GM19193 (cell line): ENCODE measurements around the gene PCMTD2.

ENCODE experiments used
- POLR2A ChIP-seq: IDR thresholded peaks from 4 replicates; pipeline ENCODE4 v1.6.1; 2011; ENCODE audit not compliant: insufficient read depth, insufficient read length; ENCODE audit errors: extremely low read depth

Gene PCMTD2

DNA sequence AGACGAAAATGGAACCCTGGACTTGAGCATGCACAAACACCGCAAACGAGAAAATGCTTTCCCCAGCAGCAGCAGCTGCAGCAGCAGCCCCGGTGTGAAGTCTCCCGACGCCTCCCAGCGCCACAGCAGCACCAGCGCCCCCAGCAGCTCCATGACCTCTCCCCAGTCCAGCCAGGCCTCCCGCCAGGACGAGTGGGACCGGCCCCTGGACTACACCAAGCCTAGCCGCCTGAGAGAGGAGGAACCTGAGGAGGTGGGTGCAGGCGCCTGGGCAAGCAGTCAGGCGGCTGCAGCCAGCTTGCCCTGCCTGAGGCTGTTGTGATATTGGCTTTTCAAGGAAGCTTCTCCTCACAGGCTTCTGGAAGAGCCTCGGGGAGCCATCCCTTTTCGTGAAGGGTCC is 35.8 kb upstream of the PCMTD2 start:
- no peak for TF ChIP-seq POLR2A

- no peak for TF ChIP-seq POLR2A
Observed at GRCh38 chr20:64220420-64220819, 35.1 kb upstream of the PCMTD2 start.

GRCh38 chr20:64220891-64221527 is 34.5 kb upstream of the PCMTD2 start:
- TF ChIP-seq POLR2A, result no peak

- no peak for TF ChIP-seq POLR2A
Observed at GRCh38 chr20:64222291-64222735, 33.2 kb upstream of the PCMTD2 start.

DNA sequence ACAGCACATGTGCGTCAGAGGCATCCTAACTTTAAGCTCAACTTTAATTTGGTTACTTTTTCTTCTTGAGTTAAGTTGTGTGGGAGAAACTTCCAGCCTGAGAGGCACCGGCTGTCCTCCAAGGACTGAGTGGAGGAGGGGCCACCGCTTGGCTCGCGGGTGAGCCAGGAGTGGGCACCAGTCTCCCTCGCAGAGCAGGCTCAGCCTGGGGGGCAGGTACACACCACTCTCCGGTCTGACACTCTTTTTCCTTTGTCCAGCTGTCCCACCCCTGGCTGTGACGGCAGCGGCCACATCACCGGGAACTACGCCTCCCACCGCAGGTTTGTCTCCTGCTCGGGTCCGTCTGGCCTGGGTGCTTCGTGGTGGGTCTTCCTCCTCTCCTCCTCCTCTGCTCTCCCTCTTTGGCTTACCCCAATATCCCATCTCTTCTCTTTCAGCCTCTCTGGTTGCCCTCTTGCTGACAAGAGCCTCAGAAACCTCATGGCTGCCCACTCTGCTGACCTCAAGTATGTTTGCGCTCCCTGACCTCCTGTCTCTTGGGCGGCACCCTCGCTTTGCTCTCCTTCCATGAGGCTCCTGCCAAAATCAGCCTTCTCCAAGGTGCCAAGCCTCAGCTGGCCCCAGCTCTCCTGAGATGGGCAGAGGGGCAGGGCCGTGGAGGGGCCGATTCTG is 32.6 kb upstream of the PCMTD2 start:
- TF ChIP-seq POLR2A, result no peak

DNA sequence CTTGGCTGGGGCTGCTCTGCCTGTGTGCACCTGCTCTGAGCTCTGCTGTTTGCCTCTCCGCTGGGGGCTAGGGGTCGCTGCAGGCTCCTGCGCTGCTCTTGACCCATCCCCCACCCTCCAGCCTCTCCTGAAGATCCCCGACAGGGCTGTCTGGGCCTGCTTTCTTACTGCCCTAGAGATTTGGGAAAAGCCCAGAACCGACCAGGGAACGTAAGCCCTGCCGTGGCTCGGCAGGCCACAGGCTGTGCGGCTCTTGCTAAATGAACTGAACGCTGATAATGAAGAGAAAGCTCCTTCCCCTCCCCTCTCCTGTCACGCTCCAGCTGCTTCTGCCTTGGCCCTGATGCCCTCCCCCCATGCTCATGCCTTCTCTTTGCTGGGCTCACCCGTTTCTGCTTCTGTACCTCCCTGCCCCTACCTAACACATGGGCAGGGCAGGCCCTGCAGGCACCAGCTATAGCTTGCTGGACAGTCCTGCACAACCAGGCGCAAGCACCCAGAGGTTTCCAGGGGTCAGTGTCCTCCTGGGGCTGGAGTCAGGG is 32.0 kb upstream of the PCMTD2 start:
- no peak for TF ChIP-seq POLR2A

DNA sequence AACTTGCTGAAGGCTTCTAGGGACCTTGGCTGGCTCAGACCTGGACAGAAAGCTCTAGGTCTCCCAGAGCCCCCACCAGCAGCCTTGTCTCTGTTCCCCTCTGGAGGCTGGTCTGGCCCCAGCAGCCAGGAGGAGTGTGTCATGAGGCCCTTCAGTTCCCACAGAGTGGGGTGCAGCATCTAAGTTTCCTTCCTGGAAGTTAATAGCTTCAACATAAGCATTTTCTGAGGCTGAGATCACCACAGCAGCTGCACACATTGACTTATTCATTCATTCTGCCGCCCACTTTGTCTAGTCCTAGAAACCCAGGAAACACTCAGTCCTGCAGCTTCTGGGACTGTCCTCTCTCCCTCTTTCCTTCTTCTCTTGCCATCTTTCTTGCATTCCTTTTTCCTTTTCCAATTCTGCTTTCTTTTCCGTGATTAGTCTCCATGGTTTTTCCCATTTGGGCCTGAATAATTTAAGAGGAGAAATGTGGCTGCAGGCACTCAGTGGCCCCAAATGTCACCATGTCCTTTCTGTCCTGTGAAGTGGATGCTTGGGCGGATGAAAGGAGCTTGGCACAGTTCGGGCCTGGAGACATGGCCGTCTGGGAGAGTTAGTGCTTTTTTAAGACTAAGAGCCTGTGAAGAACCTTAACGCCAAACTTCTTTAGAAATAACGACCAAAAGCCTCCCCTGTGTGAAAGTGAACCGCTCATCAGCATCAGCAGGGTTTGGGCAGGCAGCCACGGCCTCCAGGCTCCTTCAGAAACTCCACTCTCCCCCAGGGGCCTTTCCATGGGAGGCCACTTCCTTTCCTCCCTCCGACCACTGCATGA is 31.0 kb upstream of the PCMTD2 start:
- no peak for TF ChIP-seq POLR2A

DNA sequence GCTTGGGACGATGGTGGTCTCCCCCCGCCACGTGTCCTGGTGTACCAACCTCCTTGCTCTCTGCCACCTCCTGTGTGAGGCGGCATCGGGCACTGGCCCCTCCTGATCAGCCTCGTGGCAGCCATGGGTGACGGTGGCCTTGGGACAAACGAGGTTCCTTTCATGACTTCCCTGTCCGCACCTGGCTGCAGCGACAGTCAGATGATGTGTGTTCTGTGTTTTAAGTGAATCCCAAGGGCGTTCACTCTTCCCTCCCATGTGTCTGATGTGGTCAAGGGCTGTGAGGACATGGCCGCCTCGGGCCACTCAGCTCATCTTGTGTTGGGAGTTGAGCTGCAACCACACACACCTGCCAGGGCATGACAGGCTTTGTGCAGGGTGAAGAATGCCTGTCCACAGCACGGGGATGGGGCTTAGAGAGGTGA is 30.4 kb upstream of the PCMTD2 start:
- no peak for TF ChIP-seq POLR2A

DNA sequence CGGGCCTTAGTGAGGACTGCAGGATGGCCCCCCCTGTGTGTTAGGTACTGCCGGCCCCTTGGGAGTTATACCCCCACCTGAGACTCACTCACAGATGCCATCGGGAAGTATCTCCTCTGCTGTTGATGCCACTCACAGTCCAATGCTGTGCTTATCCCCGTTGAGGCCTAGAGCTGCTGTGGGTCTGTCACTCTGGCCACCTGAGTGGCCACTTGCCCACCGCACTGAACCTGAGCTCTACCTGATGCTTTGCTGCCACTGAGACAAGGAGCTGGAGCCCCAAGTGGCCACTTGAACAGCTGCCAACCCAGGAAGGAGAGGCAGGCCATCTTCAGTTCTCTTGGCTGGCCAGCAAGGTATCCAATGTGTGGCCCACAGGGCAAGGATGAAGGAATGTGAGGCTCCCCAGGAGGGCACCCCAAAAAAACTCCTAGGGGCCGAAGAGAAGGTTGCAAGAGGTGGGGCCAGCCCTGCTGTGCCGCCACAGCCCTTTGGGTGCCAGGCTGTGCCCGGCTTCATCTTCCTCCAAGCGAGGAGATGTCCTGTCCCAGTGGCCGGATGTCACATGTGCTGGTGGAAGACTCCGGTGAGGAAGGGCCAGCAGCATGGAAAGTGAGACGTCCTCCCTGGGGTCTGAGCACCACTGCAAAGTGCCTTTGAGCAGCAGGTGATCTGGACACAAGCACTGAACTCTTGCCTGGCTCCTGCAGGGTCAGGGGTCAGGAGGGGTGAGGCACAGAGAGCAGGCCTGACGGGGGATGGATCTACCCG is 29.5 kb upstream of the PCMTD2 start:
- TF ChIP-seq POLR2A, result no peak

GRCh38 chr20:64226686-64227580 is 28.6 kb upstream of the PCMTD2 start:
- no peak for TF ChIP-seq POLR2A

DNA sequence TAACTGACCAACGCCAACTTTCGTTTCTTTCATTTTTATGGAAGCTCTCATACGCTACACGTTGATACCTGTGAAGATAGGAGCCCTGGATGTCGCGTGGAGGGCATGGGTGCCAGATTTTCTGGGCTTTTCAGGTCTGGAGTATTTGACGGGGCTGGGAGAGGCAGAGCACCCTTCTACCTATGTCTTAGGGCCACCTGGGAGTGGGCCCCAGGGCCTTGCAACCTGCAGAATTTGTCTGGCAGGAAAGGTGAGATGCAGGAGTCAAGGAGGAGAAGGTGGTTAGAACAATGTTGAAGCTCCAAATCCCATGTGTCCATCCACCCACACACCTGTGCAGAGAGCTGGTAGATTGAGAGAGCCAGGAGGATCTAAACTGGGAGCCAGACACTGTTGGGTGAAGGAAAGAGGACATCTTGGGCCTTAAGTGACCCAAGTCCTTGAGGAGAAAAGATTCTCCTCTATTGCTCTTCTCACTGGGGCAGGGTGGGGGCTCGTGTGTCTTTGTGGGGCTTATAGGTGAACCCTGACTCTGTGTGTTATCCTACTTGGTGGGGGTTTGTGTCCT is 27.4 kb upstream of the PCMTD2 start:
- TF ChIP-seq POLR2A, result no peak

- TF ChIP-seq POLR2A, result no peak
Observed at GRCh38 chr20:64228751-64229506, 26.6 kb upstream of the PCMTD2 start.
